IPS DF 4.7 (cell line): ENCODE measurements around the gene ZNF335.
A peak's percentile ranks its signal among the peaks of the same experiment; 100 is the strongest.
"Not testable (repeated sequence)": the region's sequence is repeated elsewhere in the genome, so short reads cannot be mapped to it uniquely, and the experiment has no call there.

Source experiments
- DNase-seq: peaks from one replicate; pipeline ENCODE4 v3.0.0-alpha.2; 2013; ENCODE audit warnings: low spot score; ENCODE audit errors: extremely low read depth

Gene ZNF335

DNA sequence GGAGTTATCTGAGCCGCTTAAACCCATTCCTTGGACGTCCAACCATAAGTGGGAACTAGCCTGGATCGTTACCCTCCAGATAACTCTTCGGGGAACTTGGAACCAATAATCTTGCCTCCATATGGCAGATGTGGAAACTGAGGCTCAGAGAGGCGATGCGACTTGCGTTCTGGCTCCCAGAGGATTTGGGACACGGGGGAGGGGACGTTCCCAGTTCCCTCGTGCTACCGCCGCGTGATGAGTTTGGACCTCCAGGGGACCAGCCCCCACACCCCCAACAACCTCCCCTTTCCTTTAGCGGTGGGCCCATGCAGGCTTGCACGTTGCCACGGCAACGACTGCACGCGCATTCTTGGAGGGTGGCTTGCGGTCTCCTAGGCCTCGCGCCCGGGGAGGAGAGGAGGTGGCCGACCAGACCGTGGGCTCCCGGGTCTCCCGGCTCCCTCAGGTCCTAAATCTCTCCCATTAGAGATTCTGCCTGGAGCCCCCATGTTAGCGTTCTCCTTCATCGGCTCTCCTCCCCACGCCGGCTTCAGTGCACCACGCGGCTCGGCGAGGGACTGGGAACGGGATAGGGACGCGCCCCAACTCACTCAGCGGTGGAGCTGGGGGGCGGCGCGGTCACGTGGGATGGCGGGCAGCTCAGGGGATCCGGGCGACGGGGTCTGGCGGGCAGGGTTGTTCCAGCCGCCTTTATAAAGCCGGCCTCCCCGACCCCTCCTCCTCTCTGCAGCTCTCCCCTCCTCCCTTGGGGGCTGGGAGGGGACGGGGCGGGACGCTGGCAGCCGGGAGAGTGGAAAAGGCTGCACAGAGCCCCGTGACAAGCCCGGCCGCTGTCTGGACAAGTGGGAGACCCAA is 60.3 kb downstream of the ZNF335 start, which contains the start of gene PLTP:
Gene PLTP, minus strand, starts transcription at position 670 of the 858 bp plus-strand sequence. CDS start 703 bp downstream, outside the sequence.
- DNase-seq = no peak

DNA sequence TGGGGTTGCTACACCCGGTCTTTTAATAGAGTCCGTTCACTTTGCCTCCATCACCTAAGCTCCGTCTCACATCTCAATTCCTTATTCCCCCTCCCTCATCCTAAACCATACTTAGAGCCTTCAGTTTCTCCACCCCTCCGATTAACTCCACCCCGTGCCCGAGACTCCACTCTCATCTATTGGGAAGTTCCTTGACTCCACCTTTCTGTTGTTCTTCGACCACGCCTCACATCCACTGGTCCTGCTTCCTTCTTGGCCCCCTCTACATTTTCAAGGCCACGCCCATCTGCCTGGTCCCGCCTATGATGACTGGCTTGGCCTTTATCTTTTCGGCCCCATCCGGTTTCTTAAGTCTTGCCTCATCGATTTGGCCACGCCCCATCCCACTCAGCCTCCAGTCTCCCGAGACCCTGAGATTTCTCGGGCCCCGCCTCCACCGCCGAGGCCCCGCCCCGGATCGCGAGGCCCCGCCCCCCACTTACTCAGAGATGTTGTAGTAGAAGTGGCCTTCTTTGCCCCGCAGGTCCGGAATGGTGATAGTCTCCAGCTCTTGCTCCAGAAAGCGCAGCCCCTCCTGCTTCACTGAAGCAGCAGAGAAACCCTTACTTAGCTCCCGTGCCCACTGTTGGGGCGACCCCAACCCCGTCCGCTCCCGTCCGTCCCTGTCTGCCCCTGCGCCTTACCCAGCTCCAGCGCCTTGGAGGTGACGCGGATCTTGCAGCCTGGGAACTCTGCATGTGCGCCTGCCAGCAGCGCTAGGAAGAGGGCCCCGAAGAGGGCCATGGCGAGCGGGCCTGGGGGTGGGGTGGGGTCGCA is 61.1 kb downstream of the ZNF335 start:
- peak; percentile 99 for DNase-seq

- DNase-seq = no peak
Observed at GRCh38 chr20:45909817-45910669, 62.0 kb downstream of the ZNF335 start.

- no peak for DNase-seq
Observed at GRCh38 chr20:45909336-45909808, 62.6 kb downstream of the ZNF335 start.

DNA sequence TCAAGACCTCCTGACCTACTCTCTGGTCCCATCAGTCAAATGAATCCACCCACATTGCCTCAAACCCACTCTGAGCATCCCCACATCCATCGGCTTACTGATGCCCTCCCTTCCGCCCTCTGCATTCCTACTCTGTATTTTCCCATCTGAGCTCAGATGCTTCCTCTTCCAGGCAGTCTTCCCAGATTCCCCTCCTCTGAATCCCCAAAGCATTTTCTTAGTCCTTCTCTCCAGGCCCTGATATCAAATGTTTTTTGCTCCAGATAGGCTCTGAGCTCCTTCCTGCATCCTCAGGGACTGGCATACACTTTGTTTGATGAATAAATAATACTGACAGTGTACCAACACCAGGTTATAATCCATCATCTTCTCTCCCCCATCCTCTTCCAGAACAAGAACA is 63.9 kb downstream of the ZNF335 start:
- DNase-seq = no peak

DNA sequence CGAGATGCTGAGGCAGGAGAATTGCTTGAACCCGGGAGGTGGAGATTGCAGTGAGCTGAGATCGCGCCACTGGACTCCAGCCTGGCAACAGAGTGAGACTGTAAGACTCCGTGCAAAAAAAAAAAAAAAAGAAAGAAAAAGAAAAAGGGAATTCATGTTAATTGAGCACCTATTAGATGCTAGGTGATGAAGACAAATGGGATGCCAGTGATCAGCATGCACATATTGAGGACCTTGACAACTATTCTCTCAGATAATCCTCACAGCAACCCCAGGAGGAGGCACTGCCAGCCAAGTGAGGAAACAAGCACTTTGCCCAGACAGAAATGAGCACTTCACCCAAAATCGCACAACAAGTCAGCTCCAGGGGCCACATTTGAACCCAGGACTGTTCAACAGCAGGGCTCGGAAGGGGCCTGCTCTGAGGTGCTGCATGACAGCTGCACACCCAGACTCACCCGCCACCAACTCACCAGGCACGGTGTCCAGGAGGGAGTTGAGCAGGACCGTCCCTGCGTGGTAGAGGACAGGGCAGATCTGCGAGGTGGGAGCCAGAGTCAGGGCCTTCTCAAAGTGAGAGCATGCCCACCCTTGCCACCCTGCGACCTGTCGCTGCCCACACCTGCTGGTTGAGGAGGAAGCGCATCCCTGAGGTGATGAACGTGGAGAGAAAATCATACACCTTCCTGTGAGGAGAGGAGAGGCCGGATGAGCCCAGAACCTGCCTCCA is 64.6 kb downstream of the ZNF335 start:
- no peak for DNase-seq

GRCh38 chr20:45905505-45906079 is 66.4 kb downstream of the ZNF335 start:
- DNase-seq = no peak

- no peak for DNase-seq
Observed at GRCh38 chr20:45904583-45905504, 67.2 kb downstream of the ZNF335 start.

DNA sequence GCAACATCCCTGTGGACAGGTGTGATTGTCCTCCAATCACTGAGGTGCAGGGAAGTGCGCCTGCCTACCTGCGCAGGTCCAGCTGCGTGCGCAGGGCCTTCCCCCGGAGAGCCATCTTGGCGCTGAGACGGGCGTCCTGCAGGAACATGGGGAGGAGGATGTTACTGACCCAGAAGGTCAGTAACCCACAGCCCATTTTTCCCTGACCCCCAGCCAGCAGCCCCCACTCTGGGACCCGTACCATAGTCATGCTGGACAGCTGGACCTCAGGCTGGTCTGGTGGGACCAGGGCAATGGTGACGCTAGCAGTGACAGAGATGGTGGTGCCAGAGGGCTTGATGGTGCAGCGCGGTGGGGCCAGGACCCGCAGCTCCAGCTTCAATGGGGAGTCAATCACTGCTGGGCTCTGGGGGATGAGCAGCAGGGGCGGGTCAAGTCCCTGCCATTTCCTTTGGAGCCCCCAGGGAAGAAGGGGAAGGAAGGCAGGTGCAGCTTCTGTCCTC is 69.8 kb downstream of the ZNF335 start:
- no peak for DNase-seq

GRCh38 chr20:45901332-45901731 is 70.7 kb downstream of the ZNF335 start:
- not testable (repeated sequence) for DNase-seq

- DNase-seq = no peak
Observed at GRCh38 chr20:45899046-45899835, 72.8 kb downstream of the ZNF335 start.
